ENCODE measurements around the gene LDB3. TPM values are rescaled to one million over a fixed set of nuclear protein-coding genes. Genes with fewer than 3 reads are reported as not detected.
A peak's percentile ranks its signal among the peaks of the same experiment; 100 is the strongest.

LDB3 gene
- total RNA-seq, 1 donor from 2014 or later: 0.46 TPM

DNA sequence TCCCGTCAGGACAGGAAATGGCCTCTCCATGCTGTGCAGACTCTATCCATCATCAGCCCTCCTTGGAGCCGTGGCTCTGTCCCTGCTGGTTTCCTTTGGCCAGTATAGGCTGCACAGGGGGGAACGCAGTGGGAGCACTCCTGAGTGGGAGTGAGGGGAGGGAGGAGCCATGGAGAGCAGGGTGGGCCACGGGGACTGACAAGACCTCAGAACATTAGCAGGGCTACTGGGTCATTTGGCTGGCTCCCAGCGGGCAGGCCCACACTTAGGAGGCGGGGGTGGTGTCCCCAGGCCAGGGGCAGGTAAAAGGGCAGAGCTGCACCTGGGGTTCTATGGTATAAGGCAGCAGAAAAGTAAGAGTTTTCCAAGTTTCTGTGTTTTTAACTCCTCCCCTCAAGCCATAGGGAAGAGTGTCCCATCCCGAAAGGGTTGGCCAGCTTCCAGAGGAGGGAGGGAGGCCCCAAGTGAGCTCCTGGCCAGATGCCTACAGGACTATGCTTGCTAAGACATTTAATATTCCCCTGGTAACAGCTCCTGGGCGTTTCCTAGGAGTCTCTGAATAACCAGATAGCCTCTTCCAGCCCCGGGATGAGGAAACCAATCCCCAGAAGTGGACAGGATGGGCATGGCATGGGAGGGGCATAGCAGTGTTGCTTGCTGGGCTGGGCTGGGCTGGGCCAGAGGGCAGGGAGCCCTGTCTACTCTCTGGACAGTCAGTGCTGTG is 19.4 kb upstream of the LDB3 start:
- Mint-ChIP-seq H3K27me3 (ENCODE audit: unreplicated experiment) (no peaks in the 10 kb centered on the region), H3K4me1 (ENCODE audit: unreplicated experiment) (peaks cover 48% of the 10 kb centered on the region), H3K9me3 (ENCODE audit: unreplicated experiment) (no peaks in the 10 kb centered on the region), H3K4me3 (ENCODE audit: unreplicated experiment) (no peak overlapping the region), H3K36me3 (ENCODE audit: unreplicated experiment) (no peaks in the 10 kb centered on the region), H3K27ac (ENCODE audit: unreplicated experiment) (peak overlapping the region; percentile 62)
- peak; percentile 85 for DNase-seq (ENCODE audit: extremely low spot score, unreplicated experiment)
- TF ChIP-seq, protein P1, sequence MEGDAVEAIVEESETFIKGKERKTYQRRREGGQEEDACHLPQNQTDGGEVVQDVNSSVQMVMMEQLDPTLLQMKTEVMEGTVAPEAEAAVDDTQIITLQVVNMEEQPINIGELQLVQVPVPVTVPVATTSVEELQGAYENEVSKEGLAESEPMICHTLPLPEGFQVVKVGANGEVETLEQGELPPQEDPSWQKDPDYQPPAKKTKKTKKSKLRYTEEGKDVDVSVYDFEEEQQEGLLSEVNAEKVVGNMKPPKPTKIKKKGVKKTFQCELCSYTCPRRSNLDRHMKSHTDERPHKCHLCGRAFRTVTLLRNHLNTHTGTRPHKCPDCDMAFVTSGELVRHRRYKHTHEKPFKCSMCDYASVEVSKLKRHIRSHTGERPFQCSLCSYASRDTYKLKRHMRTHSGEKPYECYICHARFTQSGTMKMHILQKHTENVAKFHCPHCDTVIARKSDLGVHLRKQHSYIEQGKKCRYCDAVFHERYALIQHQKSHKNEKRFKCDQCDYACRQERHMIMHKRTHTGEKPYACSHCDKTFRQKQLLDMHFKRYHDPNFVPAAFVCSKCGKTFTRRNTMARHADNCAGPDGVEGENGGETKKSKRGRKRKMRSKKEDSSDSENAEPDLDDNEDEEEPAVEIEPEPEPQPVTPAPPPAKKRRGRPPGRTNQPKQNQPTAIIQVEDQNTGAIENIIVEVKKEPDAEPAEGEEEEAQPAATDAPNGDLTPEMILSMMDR (IDR thresholded peaks at IDR 0.05): no peak

DNA sequence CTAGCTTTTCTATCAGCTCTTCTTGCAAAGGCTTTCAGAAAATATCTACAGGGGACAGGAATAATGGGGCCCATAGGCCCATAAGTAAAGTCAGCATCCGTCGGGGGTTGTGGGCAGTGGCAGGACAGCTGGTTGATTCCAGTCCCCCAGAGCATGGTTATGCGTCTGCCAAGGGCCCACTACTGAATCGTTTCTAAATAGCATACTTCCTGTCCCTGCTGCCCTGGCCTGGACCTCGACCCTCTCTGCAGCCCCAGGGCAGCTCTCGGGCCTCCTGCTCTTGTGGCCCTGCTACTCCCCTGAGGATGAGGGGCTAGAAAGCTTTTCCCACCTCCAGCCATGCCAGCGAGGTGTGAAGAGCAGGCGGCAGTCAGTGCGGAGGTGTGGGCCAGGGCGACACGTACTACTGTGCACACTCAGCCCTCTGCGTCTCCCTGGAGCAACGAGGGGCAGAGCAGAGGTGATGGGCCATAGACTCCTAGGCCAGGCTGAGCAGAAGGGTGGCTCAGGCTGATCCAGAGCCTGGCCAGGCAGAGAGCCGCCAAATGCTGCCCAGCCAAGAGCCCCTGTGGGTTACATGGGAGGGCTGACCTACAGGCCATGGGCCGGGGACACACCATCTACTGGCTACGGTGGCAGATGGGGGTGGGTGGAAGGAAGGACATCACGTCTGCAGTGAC is 18.7 kb upstream of the LDB3 start:
- no peak for DNase-seq (ENCODE audit: extremely low spot score, unreplicated experiment)
- no peaks in the 10 kb centered on the region for H3K27me3 Mint-ChIP-seq (ENCODE audit: unreplicated experiment)
- H3K27ac Mint-ChIP-seq (ENCODE audit: unreplicated experiment): peak overlapping the region; percentile 62

DNA sequence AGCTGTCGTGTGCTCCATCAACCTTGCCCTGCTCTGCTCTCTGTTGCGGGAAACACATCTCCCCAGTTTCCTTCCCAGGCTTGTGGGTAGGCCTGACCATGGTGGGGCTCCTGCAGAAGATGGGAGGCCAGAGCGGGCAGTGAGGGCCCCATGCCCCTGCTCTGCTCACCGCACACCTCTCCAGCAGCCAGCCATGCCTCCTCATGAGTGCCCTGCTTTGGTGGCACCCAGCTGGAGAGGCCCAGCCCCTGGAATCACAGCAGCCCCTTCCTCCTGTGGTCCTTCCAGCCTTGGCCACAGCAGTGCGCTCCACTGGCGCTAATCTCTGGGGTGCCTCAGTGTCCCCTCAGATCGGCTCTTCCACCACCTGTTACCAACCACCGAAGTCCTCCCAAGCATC is 18.2 kb upstream of the LDB3 start:
- H3K4me3 Mint-ChIP-seq (ENCODE audit: unreplicated experiment): no peak overlapping the region
- DNase-seq (ENCODE audit: extremely low spot score, unreplicated experiment): no peak
- no peaks in the 10 kb centered on the region for H3K36me3 Mint-ChIP-seq (ENCODE audit: unreplicated experiment)

More for the DNA sequence above, 18.7 kb upstream of the LDB3 start:
- TF ChIP-seq, protein P1 (IDR thresholded peaks at IDR 0.05): no peak
- H3K36me3 Mint-ChIP-seq (ENCODE audit: unreplicated experiment): no peaks in the 10 kb centered on the region
- no peaks in the 10 kb centered on the region for H3K9me3 Mint-ChIP-seq (ENCODE audit: unreplicated experiment)
- no peak overlapping the region for H3K4me3 Mint-ChIP-seq (ENCODE audit: unreplicated experiment)
- H3K4me1 Mint-ChIP-seq (ENCODE audit: unreplicated experiment): peaks cover 40% of the 10 kb centered on the region

DNA sequence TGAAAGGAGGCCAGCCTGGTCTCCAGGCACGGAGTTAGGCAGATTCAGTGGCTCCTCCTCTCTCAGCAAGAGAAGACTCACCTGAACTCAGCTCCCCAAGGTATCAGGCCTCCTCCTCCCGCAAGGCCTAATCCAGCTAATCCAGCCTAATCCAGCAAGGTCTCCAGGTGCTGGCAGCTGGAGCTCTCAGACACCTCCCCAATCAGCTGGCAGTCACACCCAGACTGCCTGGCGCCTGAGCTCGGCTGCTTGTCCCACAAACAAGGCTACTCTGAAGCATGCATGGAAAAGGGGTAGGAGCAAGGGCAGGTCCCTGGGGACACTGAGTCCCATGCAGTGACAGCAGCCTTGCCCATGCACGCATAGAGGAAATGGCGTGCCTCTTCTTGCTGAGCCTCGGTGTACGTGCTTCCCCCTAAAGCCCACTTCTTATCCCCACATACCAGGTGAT is 17.3 kb upstream of the LDB3 start:
- Mint-ChIP-seq H3K4me3 (ENCODE audit: unreplicated experiment) (no peak overlapping the region), H3K27ac (ENCODE audit: unreplicated experiment) (no peak overlapping the region), H3K9me3 (ENCODE audit: unreplicated experiment) (no peaks in the 10 kb centered on the region), H3K36me3 (ENCODE audit: unreplicated experiment) (no peaks in the 10 kb centered on the region), H3K4me1 (ENCODE audit: unreplicated experiment) (peaks cover 39% of the 10 kb centered on the region), H3K27me3 (ENCODE audit: unreplicated experiment) (no peaks in the 10 kb centered on the region)
- TF ChIP-seq, protein P1 (IDR thresholded peaks at IDR 0.05): no peak
- DNase-seq (ENCODE audit: extremely low spot score, unreplicated experiment): no peak

More for the DNA sequence above, 18.2 kb upstream of the LDB3 start:
- peaks cover 39% of the 10 kb centered on the region for H3K4me1 Mint-ChIP-seq (ENCODE audit: unreplicated experiment)
- TF ChIP-seq, protein P1 (IDR thresholded peaks at IDR 0.05): no peak
- H3K27ac Mint-ChIP-seq (ENCODE audit: unreplicated experiment): no peak overlapping the region
- H3K27me3 Mint-ChIP-seq (ENCODE audit: unreplicated experiment): no peaks in the 10 kb centered on the region
- H3K9me3 Mint-ChIP-seq (ENCODE audit: unreplicated experiment): no peaks in the 10 kb centered on the region

DNA sequence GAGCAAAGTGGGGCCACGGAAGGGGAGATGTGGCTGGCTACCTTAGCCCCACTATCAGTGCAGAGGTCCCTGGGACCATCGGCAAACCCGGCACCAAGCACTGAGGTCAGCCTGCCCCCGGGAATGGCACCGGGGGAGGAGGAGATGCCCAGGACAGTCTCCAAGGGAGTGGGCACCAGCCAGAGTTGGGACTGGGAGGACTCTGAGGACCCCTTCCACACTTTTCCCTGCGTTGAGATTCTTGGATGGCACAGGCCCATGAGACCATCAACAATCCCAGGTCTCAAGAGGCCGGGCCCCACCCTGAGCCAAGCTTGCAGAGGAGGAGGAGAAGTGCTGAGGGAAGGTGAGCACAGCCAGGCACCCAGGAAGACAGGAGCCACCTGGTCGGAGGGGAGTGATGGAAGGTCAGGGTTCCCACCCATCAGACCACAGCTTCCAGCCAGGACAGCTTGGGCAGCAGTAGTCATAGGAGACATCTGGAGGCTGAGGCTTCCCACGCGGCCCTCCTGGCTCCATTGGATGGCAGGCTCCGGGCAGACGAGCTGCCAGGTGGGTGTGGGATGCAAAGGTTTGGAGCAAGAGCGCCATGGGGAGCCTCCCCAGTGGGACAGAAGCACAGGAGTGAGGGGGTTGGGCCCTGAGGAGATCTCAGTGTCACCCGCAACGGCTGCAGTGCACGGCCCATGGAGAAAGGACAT is 16.5 kb upstream of the LDB3 start:
- Mint-ChIP-seq H3K27ac (ENCODE audit: unreplicated experiment) (no peak overlapping the region), H3K4me1 (ENCODE audit: unreplicated experiment) (peaks cover 38% of the 10 kb centered on the region), H3K4me3 (ENCODE audit: unreplicated experiment) (no peak overlapping the region), H3K27me3 (ENCODE audit: unreplicated experiment) (no peaks in the 10 kb centered on the region), H3K36me3 (ENCODE audit: unreplicated experiment) (no peaks in the 10 kb centered on the region), H3K9me3 (ENCODE audit: unreplicated experiment) (no peaks in the 10 kb centered on the region)
- TF ChIP-seq, protein P1 (IDR thresholded peaks at IDR 0.05): no peak
- no peak for DNase-seq (ENCODE audit: extremely low spot score, unreplicated experiment)

Measured in osteocyte (in vitro differentiated cells).